ENCODE measurements around the gene ADRM1.

The ADRM1 gene

DNA sequence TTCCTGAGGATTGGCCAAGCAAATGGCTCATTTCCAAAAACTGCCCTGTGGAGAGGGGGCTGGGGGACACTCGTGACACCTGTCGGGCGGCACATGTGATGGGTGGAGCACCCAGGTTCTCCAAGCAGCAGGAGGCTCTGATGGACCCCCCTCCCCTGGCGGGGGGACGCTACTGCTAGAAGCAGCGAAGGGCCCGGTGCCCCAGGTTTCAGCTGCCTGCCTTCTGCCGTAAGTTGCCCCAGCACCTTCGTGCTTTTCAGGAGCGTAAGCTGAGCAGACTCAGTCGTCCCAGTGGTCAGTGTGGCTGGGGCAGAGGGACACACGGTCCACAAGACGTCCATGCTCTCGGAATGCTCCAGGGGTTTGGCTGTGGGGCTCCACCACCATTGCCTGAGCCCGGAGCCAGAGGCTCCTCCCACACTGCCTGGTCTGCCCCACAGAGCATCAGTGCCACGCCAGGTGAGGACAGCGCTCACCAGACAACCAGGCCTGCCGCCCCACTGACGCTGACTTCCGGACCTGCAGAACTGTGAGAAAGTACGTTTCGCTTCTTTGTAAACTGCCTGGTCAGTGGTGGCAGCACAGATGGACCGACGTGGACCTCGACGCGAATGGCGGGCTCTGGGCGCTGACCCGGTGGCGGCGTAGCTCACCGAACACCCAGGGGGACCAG, 4.1 kb upstream of the ADRM1 start:
- no peak for DNase-seq (ENCODE audit: low spot score)

DNA sequence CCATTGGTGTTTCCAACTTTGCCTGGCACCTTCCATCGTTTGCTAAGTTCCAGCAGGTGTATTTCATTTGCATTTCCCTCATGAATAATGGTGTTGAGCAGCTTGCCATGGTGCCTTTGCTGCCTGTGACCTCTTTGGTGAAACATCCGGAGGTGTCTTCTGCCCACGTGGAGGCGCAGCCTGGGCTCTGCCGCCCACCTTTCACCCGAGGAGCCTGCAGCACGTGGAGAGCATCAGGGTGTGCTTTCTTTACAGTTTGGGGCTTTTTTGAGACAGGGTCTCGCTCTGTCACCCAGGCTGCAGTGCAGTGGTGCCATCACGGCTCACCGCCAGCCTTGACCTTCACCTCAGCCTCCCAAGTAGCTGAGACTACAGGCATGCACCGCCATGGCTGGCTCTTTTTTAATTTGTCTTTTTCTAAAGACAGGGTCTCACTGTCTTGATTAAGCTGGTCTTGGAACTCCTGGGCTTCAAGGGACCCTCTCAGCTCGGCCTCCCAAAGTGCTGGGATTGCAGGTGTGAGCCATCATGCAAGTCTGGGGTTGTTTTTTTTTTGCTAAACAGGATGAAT, 3.0 kb upstream of the ADRM1 start:
- no peak for DNase-seq (ENCODE audit: low spot score)

GRCh38 chr20:62300319-62300718, 2.5 kb upstream of the ADRM1 start:
- DNase-seq (ENCODE audit: low spot score) = no peak

GRCh38 chr20:62301111-62301668, 1.6 kb upstream of the ADRM1 start:
- DNase-seq (ENCODE audit: low spot score) = no peak

GRCh38 chr20:62301773-62302340, 940 bp upstream of the ADRM1 start:
- DNase-seq (ENCODE audit: low spot score) = peak; percentile 93

- DNase-seq (ENCODE audit: low spot score) = no peak
Measured at GRCh38 chr20:62303062-62303339, 204 bp downstream of the ADRM1 start.

- DNase-seq (ENCODE audit: low spot score) = peak; percentile 67
Measured at GRCh38 chr20:62303340-62304226, 786 bp downstream of the ADRM1 start.

GRCh38 chr20:62304331-62305148, 1.7 kb downstream of the ADRM1 start:
- DNase-seq (ENCODE audit: low spot score) = no peak

DNA sequence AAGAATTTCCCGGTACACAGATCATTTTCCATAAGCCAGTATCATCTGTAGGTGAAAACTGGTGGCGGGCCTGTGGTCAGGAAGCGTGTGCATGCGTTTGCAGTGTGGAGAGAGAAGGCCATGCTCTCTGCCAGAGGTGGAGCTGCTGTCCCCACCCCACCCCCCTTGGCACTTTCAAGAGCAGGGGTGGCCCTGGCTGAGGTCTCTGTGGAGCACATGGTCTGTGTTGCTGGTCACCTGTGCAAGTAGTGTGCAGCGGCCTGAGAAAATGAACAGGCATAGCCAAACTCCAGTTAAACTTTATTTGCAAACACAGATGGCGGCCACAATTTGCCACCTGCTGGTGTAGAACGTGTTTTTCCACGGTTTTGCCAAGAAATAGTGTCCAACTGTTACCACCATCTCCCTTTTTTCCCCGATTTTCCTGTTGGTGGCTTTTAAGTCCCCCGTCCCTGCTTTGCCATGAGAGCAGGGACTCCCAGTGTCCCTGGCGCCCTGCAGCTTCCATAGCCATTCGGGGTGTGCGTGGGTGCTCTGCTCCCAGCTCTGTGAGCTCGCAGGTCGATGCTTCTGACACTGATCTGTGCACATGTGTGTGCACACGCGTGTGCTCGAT, 2.5 kb downstream of the ADRM1 start:
- DNase-seq (ENCODE audit: low spot score) = no peak

- no peak for DNase-seq (ENCODE audit: low spot score)
Measured at GRCh38 chr20:62305765-62306413, 3.1 kb downstream of the ADRM1 start.

GRCh38 chr20:62306414-62307187, 3.8 kb downstream of the ADRM1 start:
- DNase-seq (ENCODE audit: low spot score) = no peak

- no peak for DNase-seq (ENCODE audit: low spot score)
Measured at GRCh38 chr20:62307226-62308101, 4.7 kb downstream of the ADRM1 start.

DNA sequence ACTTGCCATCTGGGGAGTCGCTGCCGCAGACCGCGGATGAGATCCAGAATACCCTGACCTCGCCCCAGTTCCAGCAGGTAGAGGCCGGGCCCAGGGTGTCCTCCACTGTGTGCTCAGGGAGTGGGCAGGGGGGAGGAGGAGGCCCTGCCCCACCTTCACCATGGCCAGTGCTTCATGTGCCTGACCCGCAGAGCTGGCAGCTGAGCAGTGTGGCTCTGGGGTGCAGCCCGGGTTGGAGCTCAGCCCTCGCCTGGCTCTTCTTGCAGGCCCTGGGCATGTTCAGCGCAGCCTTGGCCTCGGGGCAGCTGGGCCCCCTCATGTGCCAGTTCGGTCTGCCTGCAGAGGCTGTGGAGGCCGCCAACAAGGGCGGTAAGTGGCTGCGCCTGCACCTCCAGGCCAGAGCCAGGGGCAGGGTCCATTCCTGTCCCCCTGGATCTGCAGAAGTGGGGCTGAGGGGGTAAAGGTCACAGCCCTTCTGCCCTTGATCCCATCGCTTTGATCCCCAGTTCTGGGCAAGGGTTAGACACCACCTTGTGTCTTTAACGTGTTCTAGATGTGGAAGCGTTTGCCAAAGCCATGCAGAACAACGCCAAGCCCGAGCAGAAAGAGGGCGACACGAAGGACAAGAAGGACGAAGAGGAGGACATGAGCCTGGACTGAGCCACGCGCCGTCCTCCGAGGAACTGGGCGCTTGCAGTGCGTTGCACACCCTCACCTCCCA, 5.5 kb downstream of the ADRM1 start:
- DNase-seq (ENCODE audit: low spot score) = no peak

GRCh38 chr20:62309198-62309944, 6.6 kb downstream of the ADRM1 start:
- no peak for DNase-seq (ENCODE audit: low spot score)

DNA sequence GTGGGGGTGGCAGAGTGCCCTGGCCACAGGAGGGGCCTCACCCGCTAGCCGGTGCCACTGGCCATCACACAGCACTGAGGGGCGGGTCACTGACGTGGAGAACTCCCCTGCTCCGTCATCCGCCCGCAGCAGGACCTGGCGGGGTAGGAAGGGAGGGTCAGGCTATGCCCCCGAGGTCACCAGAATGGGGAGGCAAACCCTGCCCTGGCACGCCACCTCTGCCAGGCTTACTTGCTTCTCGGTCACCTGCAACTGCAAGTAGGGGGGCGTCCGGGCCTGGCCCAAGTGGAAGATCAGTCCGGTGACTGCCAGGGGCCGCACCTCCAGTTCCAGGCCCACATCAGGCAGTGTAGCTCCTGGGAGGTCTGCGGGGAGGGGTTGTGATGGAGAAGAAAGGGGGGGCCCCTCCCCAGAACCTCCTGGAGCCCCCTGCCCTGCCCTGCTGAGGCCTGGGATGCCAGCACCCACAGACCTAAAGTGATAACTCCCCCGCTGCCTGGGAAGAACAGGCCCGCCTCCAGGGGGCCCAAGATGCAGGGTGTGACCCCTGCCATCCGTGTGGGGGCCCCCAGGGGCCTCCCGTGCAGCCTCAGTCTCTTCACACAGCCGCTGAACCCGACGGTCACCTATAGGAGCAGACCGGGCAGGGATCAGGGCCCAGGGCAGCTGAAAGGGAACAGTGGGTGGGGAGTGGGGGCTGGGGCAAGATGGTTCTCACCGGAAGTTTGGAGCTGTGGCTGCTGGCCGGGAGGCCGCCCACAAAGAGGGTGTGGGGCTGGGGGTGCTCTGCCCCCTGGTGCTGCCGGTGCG, 7.4 kb downstream of the ADRM1 start:
- DNase-seq (ENCODE audit: low spot score) = no peak

- DNase-seq (ENCODE audit: low spot score) = no peak
Measured at GRCh38 chr20:62310757-62311121, 7.9 kb downstream of the ADRM1 start.

- no peak for DNase-seq (ENCODE audit: low spot score)
Measured at GRCh38 chr20:62311150-62311549, 8.4 kb downstream of the ADRM1 start.
